GM12865 (cell line): ENCODE data around the gene CTNNA3.

Experiments
- DNase-seq: peaks from one replicate; pipeline ENCODE4 v3.0.0; 2010; ENCODE audit warnings: low read depth
- H3K4me3 ChIP-seq: 2 replicates; pipeline ENCODE4 v1.5.1; 2011; ENCODE audit warnings: mild to moderate bottlenecking, low read depth, low read length, control low read depth
- TF ChIP-seq, protein P1 (sequence below): IDR thresholded peaks from 2 replicates; pipeline ENCODE4 v1.5.1; 2011; ENCODE audit warnings: low read length, control low read depth, low read depth, inconsistent platforms; ENCODE audit not compliant: insufficient read depth; ENCODE audit errors: missing control alignments

The CTNNA3 gene

DNA sequence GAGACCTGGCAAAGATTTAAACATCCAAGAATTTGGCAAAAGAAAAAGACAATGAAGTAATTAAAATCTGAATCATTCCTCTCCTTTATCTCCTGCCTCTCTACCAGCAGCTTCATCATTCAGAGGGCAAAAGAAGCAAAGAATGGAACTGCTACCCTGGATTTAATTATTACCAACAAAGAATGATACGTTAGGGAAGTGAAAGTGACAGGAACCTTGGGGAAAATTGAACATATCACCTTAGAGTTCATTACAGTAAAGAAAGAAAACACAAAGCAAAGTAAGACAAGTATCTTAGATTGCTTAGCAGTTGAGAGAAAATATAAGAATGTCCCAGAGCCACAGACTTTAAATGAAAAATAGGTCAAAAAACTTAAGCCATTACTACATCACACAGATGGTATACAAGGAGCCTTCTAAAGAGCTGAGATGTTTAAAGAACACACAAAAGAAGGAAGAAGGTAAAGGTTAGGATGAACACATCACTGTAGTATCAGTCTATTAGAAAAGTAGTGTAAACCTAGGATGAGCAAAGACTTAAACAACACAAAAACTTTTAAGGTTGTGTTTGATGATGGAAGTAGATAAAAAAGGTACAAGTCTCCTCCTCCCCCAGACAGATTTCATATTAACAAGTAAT lies 17.5 kb downstream of the CTNNA3 start:
- TF ChIP-seq, protein P1, sequence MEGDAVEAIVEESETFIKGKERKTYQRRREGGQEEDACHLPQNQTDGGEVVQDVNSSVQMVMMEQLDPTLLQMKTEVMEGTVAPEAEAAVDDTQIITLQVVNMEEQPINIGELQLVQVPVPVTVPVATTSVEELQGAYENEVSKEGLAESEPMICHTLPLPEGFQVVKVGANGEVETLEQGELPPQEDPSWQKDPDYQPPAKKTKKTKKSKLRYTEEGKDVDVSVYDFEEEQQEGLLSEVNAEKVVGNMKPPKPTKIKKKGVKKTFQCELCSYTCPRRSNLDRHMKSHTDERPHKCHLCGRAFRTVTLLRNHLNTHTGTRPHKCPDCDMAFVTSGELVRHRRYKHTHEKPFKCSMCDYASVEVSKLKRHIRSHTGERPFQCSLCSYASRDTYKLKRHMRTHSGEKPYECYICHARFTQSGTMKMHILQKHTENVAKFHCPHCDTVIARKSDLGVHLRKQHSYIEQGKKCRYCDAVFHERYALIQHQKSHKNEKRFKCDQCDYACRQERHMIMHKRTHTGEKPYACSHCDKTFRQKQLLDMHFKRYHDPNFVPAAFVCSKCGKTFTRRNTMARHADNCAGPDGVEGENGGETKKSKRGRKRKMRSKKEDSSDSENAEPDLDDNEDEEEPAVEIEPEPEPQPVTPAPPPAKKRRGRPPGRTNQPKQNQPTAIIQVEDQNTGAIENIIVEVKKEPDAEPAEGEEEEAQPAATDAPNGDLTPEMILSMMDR, result no peak
- H3K4me3 ChIP-seq, result no peak overlapping the region
- DNase-seq, result no peak

DNA sequence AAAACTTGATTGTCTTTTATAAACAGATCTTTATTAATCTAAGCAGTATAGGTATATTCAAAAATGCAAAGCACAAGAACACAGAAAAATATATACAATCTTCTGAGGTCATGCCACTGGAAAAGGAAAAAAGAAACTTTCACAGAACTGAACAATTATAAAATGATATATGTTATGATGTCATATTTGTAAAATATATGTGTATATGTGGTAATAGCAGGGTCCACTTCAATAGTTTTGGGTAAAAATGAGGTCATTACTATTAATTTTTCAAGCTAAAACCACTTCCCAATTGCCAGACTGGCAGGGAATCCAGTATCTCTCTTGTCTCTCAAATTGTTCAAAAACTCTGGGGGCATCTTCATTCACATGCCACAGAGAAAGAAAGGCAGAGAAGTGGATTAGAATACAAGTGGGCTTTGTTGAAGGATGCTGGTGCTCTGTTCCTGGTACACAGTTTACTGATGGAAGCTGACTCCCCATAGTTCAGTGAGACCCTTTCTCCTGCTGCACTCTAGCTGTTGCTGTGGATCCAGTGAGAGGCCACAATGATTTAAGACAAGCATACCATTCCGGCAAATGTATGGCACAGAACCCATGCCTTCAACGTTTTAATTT lies 19.7 kb downstream of the CTNNA3 start:
- DNase-seq, result no peak
- H3K4me3 ChIP-seq, result no peak overlapping the region
- TF ChIP-seq, protein P1, result no peak

DNA sequence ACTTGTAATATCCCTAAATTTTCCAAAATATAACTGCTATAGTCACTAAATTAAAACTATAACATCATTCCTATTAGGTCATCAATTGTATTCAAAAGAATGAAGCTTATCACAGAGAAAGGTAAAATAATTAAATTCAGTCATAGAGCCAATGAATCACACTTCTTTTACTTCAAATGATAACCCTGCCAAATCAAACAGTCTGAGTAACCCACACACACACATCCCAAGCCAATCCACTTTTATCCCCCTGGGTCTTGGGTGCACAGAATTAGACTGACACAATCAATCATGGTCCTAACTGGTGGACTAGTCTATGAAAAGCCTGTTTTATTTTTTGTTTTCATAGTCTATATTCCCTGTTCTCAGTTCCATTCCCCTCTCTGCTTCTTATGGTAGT lies 25.6 kb downstream of the CTNNA3 start:
- TF ChIP-seq, protein P1, result no peak
- no peak for DNase-seq
- no peak overlapping the region for H3K4me3 ChIP-seq

DNA sequence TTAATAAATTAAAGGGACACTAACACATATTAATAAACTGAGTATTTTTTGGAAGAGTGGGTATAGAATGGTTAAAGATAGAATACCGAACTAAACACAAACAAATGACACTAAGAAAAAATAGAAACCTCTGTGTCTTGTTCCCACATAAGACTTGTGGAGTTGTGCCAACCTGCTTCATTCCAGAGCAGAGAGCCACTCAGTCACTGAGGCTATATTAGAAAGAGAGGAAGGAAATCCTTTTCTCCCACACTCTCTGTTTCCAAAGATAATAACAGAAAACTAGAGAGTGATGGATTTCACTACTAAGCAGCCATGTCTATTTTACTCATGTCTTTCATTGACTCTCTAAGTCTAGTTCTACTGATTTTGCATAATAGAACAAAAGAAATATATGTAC lies 26.0 kb downstream of the CTNNA3 start:
- H3K4me3 ChIP-seq, result no peak overlapping the region
- DNase-seq, result no peak
- TF ChIP-seq, protein P1, result no peak

DNA sequence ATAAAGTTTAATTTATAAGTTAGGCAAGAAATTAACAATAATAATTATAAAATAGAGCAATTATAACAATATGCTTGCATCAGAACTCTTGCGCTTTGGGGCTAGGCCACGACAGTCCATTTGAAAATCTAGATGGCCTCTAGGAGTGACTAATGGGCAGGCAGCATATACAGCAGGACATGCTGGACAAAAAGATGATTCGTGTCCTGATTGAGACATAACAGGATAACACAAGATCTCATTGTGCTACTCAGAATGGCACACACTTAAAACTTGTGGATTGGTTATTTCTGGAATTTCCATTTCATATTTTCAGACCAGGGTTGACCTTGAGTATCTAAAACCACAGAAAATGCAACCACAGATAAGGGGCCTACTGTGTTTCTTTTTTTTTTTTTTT lies 27.5 kb downstream of the CTNNA3 start:
- TF ChIP-seq, protein P1, result no peak
- no peak overlapping the region for H3K4me3 ChIP-seq
- no peak for DNase-seq

DNA sequence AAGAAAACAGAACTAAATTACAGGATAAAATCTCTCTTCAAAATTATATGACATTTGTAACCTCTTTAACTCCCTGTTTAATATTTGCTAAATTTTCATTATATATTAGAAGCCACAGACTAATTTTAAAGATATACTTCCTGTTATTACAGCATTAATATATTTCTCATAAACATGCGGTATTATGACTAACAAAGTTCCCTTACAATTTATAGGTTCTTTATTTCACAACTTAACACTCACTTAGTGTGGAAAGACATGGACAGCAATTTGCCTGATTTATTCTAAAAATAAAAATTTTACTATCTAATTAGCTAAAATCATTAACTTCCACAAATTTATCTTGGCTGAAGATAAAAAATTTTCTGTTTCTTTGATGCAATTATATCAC lies 29.0 kb downstream of the CTNNA3 start:
- no peak overlapping the region for H3K4me3 ChIP-seq
- no peak for DNase-seq
- TF ChIP-seq, protein P1, result no peak
